ENCODE measurements around the gene GASK1A. TPM values are rescaled to one million over a fixed set of nuclear protein-coding genes. Genes with fewer than 3 reads are reported as not detected.

Gene GASK1A
- 10 to 100 TPM; 10.1 to 22.6 (median 20.5) TPM for total RNA-seq

GRCh38 chr3:42979044-42979972, at the start of gene GASK1A:
TSS of gene GASK1A (plus strand) at chr3:42979311. CDS start at chr3:42979643, 332 bp downstream.
- Histone ChIP-seq H3K4me3 (peak within 1 kb of the TSS; percentile 63 to 91 (median 67)), H3K9me3 (peaks cover under 1 to 6% of the 10 kb centered on the region in 2 donors), H3K36me3 (no peaks in the 10 kb centered on the region), H3K4me1 (no peaks in the 10 kb centered on the region), H3K27me3 (no peaks in the 10 kb centered on the region), H3K27ac (peak within 1 kb of the TSS in 1 of 2 donors; percentile 64)
- TF ChIP-seq POLR2A (IDR thresholded peaks at IDR 0.05) (no peak), POLR2AphosphoS5 (IDR thresholded peaks at IDR 0.05) (peak; percentile 14 to 45 (median 26))
- intact Hi-C loops (cut with DNase I; ENCODE audit: low total_unique reads): no loop called here
- DNase-seq (ENCODE audit: low spot score in 2 of 2): peak in 1 of 2 donors; percentile 62

GRCh38 chr3:42934111-42934510, 45.0 kb upstream of the GASK1A start:
- DNase-seq (ENCODE audit: low spot score in 2 of 2): no peak
- H3K4me1 ChIP-seq: no peaks in the 10 kb centered on the region
- intact Hi-C loops (cut with DNase I; ENCODE audit: low total_unique reads): no loop called here
- no peak overlapping the region for H3K27ac ChIP-seq
- H3K27me3 ChIP-seq: no peaks in the 10 kb centered on the region
- TF ChIP-seq CTCF (IDR thresholded peaks at IDR 0.05): no peak
- TF ChIP-seq POLR2AphosphoS5 (IDR thresholded peaks at IDR 0.05): no peak
- TF ChIP-seq POLR2A (IDR thresholded peaks at IDR 0.05): no peak
- H3K4me3 ChIP-seq: no peak overlapping the region
- H3K36me3 ChIP-seq: no peaks in the 10 kb centered on the region
- H3K9me3 ChIP-seq: peaks cover 0 to 4% of the 10 kb centered on the region in 2 donors

- H3K4me1 ChIP-seq: no peaks in the 10 kb centered on the region
- intact Hi-C loops (cut with DNase I; ENCODE audit: low total_unique reads): no loop called here
- no peaks in the 10 kb centered on the region for H3K27me3 ChIP-seq
- no peak overlapping the region for H3K4me3 ChIP-seq
- DNase-seq (ENCODE audit: low spot score in 2 of 2): no peak
- no peaks in the 10 kb centered on the region for H3K36me3 ChIP-seq
- TF ChIP-seq POLR2A (IDR thresholded peaks at IDR 0.05) (no peak), CTCF (IDR thresholded peaks at IDR 0.05) (no peak), POLR2AphosphoS5 (IDR thresholded peaks at IDR 0.05) (no peak)
- H3K27ac ChIP-seq: no peak overlapping the region
- H3K9me3 ChIP-seq: peaks cover 0 to 4% of the 10 kb centered on the region in 2 donors
Observed at GRCh38 chr3:42934910-42935309, 44.2 kb upstream of the GASK1A start.

GRCh38 chr3:42935472-42935871, 43.6 kb upstream of the GASK1A start:
- TF ChIP-seq POLR2A (IDR thresholded peaks at IDR 0.05) (no peak), POLR2AphosphoS5 (IDR thresholded peaks at IDR 0.05) (no peak), CTCF (IDR thresholded peaks at IDR 0.05) (no peak)
- Histone ChIP-seq H3K27me3 (no peaks in the 10 kb centered on the region), H3K4me1 (no peaks in the 10 kb centered on the region), H3K4me3 (no peak overlapping the region), H3K36me3 (no peaks in the 10 kb centered on the region), H3K9me3 (peaks cover 0 to 4% of the 10 kb centered on the region in 2 donors), H3K27ac (no peak overlapping the region)
- no peak for DNase-seq (ENCODE audit: low spot score in 2 of 2)
- intact Hi-C loops (cut with DNase I; ENCODE audit: low total_unique reads): no loop called here

- Histone ChIP-seq H3K27ac (no peak overlapping the region), H3K4me1 (no peaks in the 10 kb centered on the region), H3K36me3 (no peaks in the 10 kb centered on the region), H3K4me3 (peak overlapping the region; percentile 16 to 43 (median 38)), H3K9me3 (peaks cover 0 to 4% of the 10 kb centered on the region in 2 donors), H3K27me3 (no peaks in the 10 kb centered on the region)
- no peak for DNase-seq (ENCODE audit: low spot score in 2 of 2)
- intact Hi-C loops (cut with DNase I; ENCODE audit: low total_unique reads): no loop called here
- TF ChIP-seq POLR2A (IDR thresholded peaks at IDR 0.05) (no peak), POLR2AphosphoS5 (IDR thresholded peaks at IDR 0.05) (no peak), CTCF (IDR thresholded peaks at IDR 0.05) (no peak)
Observed at GRCh38 chr3:42936157-42936981, 42.7 kb upstream of the GASK1A start.

Measured in breast epithelium (tissue), 4 donors.